ENCODE measurements around the gene CDSN.

CDSN gene

GRCh38 chr6:31083742-31084354, 36.4 kb downstream of the CDSN start:
- Histone ChIP-seq H3K4me3 (ENCODE audit: low read length) (no peak overlapping the region), H3K79me2 (ENCODE audit: low read length) (no peaks in the 10 kb centered on the region), H3K4me1 (ENCODE audit: low read length) (peaks cover 35% of the 10 kb centered on the region), H3K9me3 (ENCODE audit: insufficient read depth, low read length) (no peaks in the 10 kb centered on the region), H3K27me3 (ENCODE audit: low read depth, low read length) (0 out of 2 replicates have a peak, but pooled peaks cover 4% of the 10 kb centered on the region), H3K36me3 (replicated peaks; ENCODE audit: low read depth, low read length) (no peaks in the 10 kb centered on the region), H3K27ac (ENCODE audit: low read length) (no peak overlapping the region), H3K4me2 (ENCODE audit: low read length) (peak overlapping the region; percentile 39), H2AFZ (ENCODE audit: low read depth, low read length) (no peak overlapping the region), H3K9ac (ENCODE audit: low read length) (no peak overlapping the region), H4K20me1 (ENCODE audit: insufficient read depth, low read length) (no peaks in the 10 kb centered on the region)
- TF ChIP-seq CTCF (IDR thresholded peaks at IDR 0.05; ENCODE audit: low read depth, low read length): peak; percentile 30
- TF ChIP-seq EZH2phosphoT487 (IDR thresholded peaks at IDR 0.05; ENCODE audit: low read depth): no peak

- H2AFZ ChIP-seq (ENCODE audit: low read depth, low read length): no peak overlapping the region
- H3K4me1 ChIP-seq (ENCODE audit: low read length): peaks cover 30% of the 10 kb centered on the region
- no peak overlapping the region for H3K27ac ChIP-seq (ENCODE audit: low read length)
- no peak overlapping the region for H3K4me3 ChIP-seq (ENCODE audit: low read length)
- no peaks in the 10 kb centered on the region for H3K36me3 ChIP-seq (replicated peaks; ENCODE audit: low read depth, low read length)
- 0 out of 2 replicates have a peak, but pooled peaks cover 4% of the 10 kb centered on the region for H3K27me3 ChIP-seq (ENCODE audit: low read depth, low read length)
- no peak overlapping the region for H3K4me2 ChIP-seq (ENCODE audit: low read length)
- H3K9ac ChIP-seq (ENCODE audit: low read length): no peak overlapping the region
- no peaks in the 10 kb centered on the region for H4K20me1 ChIP-seq (ENCODE audit: insufficient read depth, low read length)
- no peaks in the 10 kb centered on the region for H3K79me2 ChIP-seq (ENCODE audit: low read length)
- H3K9me3 ChIP-seq (ENCODE audit: insufficient read depth, low read length): no peaks in the 10 kb centered on the region
- no peak for TF ChIP-seq EZH2phosphoT487 (IDR thresholded peaks at IDR 0.05; ENCODE audit: low read depth)
- TF ChIP-seq CTCF (IDR thresholded peaks at IDR 0.05; ENCODE audit: low read depth, low read length): no peak
Observed at GRCh38 chr6:31081872-31082271, 38.4 kb downstream of the CDSN start.

- H3K36me3 ChIP-seq (replicated peaks; ENCODE audit: low read depth, low read length): no peaks in the 10 kb centered on the region
- no peaks in the 10 kb centered on the region for H4K20me1 ChIP-seq (ENCODE audit: insufficient read depth, low read length)
- H3K27me3 ChIP-seq (ENCODE audit: low read depth, low read length): 0 out of 2 replicates have a peak, but pooled peaks cover 4% of the 10 kb centered on the region
- no peaks in the 10 kb centered on the region for H3K9me3 ChIP-seq (ENCODE audit: insufficient read depth, low read length)
- H3K9ac ChIP-seq (ENCODE audit: low read length): 0 out of 2 replicates have a peak overlapping the region, but pooled peaks have one; percentile 32
- H2AFZ ChIP-seq (ENCODE audit: low read depth, low read length): peak overlapping the region; percentile 98
- peaks cover 24% of the 10 kb centered on the region for H3K4me1 ChIP-seq (ENCODE audit: low read length)
- no peaks in the 10 kb centered on the region for H3K79me2 ChIP-seq (ENCODE audit: low read length)
- no peak overlapping the region for H3K27ac ChIP-seq (ENCODE audit: low read length)
- peak; percentile 66 for TF ChIP-seq CTCF (IDR thresholded peaks at IDR 0.05; ENCODE audit: low read depth, low read length)
- TF ChIP-seq EZH2phosphoT487 (IDR thresholded peaks at IDR 0.05; ENCODE audit: low read depth): no peak
- peak overlapping the region; percentile 76 for H3K4me2 ChIP-seq (ENCODE audit: low read length)
- peak overlapping the region; percentile 74 for H3K4me3 ChIP-seq (ENCODE audit: low read length)
Observed at GRCh38 chr6:31079656-31080261, 40.5 kb downstream of the CDSN start.

- Histone ChIP-seq H3K9me3 (ENCODE audit: insufficient read depth, low read length) (no peaks in the 10 kb centered on the region), H3K27me3 (ENCODE audit: low read depth, low read length) (no peaks in the 10 kb centered on the region), H3K4me2 (ENCODE audit: low read length) (no peak overlapping the region), H3K4me1 (ENCODE audit: low read length) (peaks cover 7% of the 10 kb centered on the region), H4K20me1 (ENCODE audit: insufficient read depth, low read length) (no peaks in the 10 kb centered on the region), H3K4me3 (ENCODE audit: low read length) (no peak overlapping the region), H3K27ac (ENCODE audit: low read length) (no peak overlapping the region), H3K9ac (ENCODE audit: low read length) (no peak overlapping the region), H3K79me2 (ENCODE audit: low read length) (no peaks in the 10 kb centered on the region), H2AFZ (ENCODE audit: low read depth, low read length) (no peak overlapping the region), H3K36me3 (replicated peaks; ENCODE audit: low read depth, low read length) (no peaks in the 10 kb centered on the region)
- no peak for TF ChIP-seq EZH2phosphoT487 (IDR thresholded peaks at IDR 0.05; ENCODE audit: low read depth)
- TF ChIP-seq CTCF (IDR thresholded peaks at IDR 0.05; ENCODE audit: low read depth, low read length): no peak
Observed at GRCh38 chr6:31076611-31077010, 43.6 kb downstream of the CDSN start.

Measured in OCI-LY3 (cell line).